Epithelial cell of alveolus of lung (primary cell): ENCODE measurements around the gene DIRAS1. TPM values are rescaled to one million over a fixed set of nuclear protein-coding genes. Genes with fewer than 3 reads are reported as not detected.

Source experiments
- total RNA-seq: library from RNA; depleted of rRNA; stranded (reverse); fragments of >200 nt; gene quantifications from 2 replicates; pipeline ENCODE4 v1.2.1, GENCODE V29; 2015

Gene DIRAS1
- total RNA-seq, result 0.26 and 3.5 TPM in 2 replicates

GRCh38 chr19:2720777-2721569 lies at the start of gene DIRAS1:
DIRAS1 (minus strand) TSS chr19:2721372; CDS start chr19:2717806, 3,566 bp downstream.

GRCh38 chr19:2739602-2740313 lies 18.6 kb upstream of the DIRAS1 start, which contains the start of gene SLC39A3:
SLC39A3 (minus strand) TSS chr19:2740017; CDS start chr19:2737257, 2,760 bp downstream.

GRCh38 chr19:2702170-2703076 lies 18.7 kb downstream of the DIRAS1 start, which contains the start of gene GNG7:
GNG7 (minus strand) TSS chr19:2702694; CDS start chr19:2520688, 182,006 bp downstream.

Other genes starting within 250 kb of the DIRAS1 start
- 56.2 and 71.7 TPM in 2 replicates for gene GADD45B, start 245.2 kb downstream of the DIRAS1 start, total RNA-seq
- 2.0 TPM in 1 of 2 replicates, not detected in the other for gene GNG7, start 18.7 kb downstream of the DIRAS1 start, total RNA-seq
- 32.1 and 44.2 TPM in 2 replicates for gene SLC39A3, start 18.6 kb upstream of the DIRAS1 start, total RNA-seq
- gene SGTA, start 61.9 kb upstream of the DIRAS1 start, total RNA-seq, result 76.5 and 78.9 TPM in 2 replicates
- gene THOP1, start 64.1 kb upstream of the DIRAS1 start, total RNA-seq, result 73.5 and 90.1 TPM in 2 replicates
- gene ZNF554, start 98.5 kb upstream of the DIRAS1 start, total RNA-seq, result 0.65 and 3.8 TPM in 2 replicates
- gene ZNF555, start 120.1 kb upstream of the DIRAS1 start, total RNA-seq, result 4.9 and 7.5 TPM in 2 replicates
- 0.08 TPM in 1 of 2 replicates, not detected in the other for gene ZNF556, start 146.0 kb upstream of the DIRAS1 start, total RNA-seq
- gene ZNF57, start 179.6 kb upstream of the DIRAS1 start, total RNA-seq, result 1.6 and 6.1 TPM in 2 replicates
- gene ZNF77, start 223.6 kb upstream of the DIRAS1 start, total RNA-seq, result 2.6 and 4.9 TPM in 2 replicates